ENCODE data around the gene F8A1.

DNA sequence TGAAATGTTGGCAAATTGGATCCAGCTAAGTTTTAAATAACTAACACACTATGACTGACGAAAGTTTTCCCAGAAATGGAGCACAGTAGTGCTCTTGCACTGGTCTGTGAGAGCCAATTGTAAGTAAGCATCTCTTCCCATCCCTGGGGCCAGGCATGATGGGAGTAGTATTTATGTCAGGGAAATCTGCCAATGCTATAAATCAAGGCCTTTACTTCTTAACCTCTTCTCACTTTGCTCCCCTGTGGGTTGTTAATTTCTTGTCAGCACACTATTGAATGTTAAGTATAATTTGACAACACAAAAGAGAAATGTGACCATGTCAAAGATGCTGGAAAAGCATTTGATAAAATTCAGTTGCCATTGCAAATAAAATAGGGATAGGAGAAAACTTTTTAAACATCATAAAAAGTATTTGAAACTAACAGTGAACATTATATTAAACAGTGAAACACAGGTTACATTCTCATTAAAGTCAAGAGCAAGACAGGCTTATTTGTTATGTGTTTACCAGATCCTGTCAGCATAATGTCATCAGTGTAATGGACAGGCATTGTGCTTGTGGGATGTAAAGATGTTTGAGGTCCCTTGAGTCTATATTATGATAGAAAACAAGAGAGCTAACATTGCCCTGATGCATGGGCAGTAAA, 5.0 kb downstream of the F8A1 start:
- no peak for TF ChIP-seq CTCF (IDR thresholded peaks at IDR 0.05)
- no peak for TF ChIP-seq POLR2A (IDR thresholded peaks at IDR 0.05)

Measured in right lobe of liver (tissue), 4 donors.